ENCODE results near the gene PEAK1.

Gene PEAK1

GRCh38 chr15:77225646-77226045, 194.3 kb downstream of the PEAK1 start:
- TF ChIP-seq POLR2AphosphoS5 (IDR thresholded peaks at IDR 0.05; ENCODE audit: low read depth), result no peak
- H3K27ac ChIP-seq (replicated peaks), result no peak overlapping the region
- no peak for DNase-seq (ENCODE audit: low read depth in 1 of 2, low spot score in 1 of 2)
- H3K27me3 ChIP-seq (ENCODE audit: insufficient read depth, poor library complexity, severe bottlenecking), result no peaks in the 10 kb centered on the region
- H3K4me3 ChIP-seq (replicated peaks; ENCODE audit: insufficient read depth, low read length), result no peak overlapping the region

- no peak overlapping the region for H3K4me3 ChIP-seq (replicated peaks; ENCODE audit: insufficient read depth, low read length)
- no peak overlapping the region for H3K27ac ChIP-seq (replicated peaks)
- DNase-seq (ENCODE audit: low read depth in 1 of 2, low spot score in 1 of 2), result no peak
- H3K27me3 ChIP-seq (ENCODE audit: insufficient read depth, poor library complexity, severe bottlenecking), result no peaks in the 10 kb centered on the region
- no peak for TF ChIP-seq GABPA (IDR thresholded peaks at IDR 0.05; ENCODE audit: low read depth)
- TF ChIP-seq, protein P1, sequence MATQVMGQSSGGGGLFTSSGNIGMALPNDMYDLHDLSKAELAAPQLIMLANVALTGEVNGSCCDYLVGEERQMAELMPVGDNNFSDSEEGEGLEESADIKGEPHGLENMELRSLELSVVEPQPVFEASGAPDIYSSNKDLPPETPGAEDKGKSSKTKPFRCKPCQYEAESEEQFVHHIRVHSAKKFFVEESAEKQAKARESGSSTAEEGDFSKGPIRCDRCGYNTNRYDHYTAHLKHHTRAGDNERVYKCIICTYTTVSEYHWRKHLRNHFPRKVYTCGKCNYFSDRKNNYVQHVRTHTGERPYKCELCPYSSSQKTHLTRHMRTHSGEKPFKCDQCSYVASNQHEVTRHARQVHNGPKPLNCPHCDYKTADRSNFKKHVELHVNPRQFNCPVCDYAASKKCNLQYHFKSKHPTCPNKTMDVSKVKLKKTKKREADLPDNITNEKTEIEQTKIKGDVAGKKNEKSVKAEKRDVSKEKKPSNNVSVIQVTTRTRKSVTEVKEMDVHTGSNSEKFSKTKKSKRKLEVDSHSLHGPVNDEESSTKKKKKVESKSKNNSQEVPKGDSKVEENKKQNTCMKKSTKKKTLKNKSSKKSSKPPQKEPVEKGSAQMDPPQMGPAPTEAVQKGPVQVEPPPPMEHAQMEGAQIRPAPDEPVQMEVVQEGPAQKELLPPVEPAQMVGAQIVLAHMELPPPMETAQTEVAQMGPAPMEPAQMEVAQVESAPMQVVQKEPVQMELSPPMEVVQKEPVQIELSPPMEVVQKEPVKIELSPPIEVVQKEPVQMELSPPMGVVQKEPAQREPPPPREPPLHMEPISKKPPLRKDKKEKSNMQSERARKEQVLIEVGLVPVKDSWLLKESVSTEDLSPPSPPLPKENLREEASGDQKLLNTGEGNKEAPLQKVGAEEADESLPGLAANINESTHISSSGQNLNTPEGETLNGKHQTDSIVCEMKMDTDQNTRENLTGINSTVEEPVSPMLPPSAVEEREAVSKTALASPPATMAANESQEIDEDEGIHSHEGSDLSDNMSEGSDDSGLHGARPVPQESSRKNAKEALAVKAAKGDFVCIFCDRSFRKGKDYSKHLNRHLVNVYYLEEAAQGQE (IDR thresholded peaks at IDR 0.05; ENCODE audit: insufficient replicate concordance, low read depth), result no peak
- TF ChIP-seq POLR2AphosphoS5 (IDR thresholded peaks at IDR 0.05; ENCODE audit: low read depth), result no peak
- TF ChIP-seq SPI1 (IDR thresholded peaks at IDR 0.05; ENCODE audit: borderline replicate concordance, low read depth), result no peak
- TF ChIP-seq, protein P2, sequence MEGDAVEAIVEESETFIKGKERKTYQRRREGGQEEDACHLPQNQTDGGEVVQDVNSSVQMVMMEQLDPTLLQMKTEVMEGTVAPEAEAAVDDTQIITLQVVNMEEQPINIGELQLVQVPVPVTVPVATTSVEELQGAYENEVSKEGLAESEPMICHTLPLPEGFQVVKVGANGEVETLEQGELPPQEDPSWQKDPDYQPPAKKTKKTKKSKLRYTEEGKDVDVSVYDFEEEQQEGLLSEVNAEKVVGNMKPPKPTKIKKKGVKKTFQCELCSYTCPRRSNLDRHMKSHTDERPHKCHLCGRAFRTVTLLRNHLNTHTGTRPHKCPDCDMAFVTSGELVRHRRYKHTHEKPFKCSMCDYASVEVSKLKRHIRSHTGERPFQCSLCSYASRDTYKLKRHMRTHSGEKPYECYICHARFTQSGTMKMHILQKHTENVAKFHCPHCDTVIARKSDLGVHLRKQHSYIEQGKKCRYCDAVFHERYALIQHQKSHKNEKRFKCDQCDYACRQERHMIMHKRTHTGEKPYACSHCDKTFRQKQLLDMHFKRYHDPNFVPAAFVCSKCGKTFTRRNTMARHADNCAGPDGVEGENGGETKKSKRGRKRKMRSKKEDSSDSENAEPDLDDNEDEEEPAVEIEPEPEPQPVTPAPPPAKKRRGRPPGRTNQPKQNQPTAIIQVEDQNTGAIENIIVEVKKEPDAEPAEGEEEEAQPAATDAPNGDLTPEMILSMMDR (IDR thresholded peaks at IDR 0.05; ENCODE audit: insufficient read depth, low read length), result no peak
Measured at GRCh38 chr15:77225088-77225487, 194.8 kb downstream of the PEAK1 start.

GRCh38 chr15:77224352-77224751, 195.6 kb downstream of the PEAK1 start:
- TF ChIP-seq POLR2AphosphoS5 (IDR thresholded peaks at IDR 0.05; ENCODE audit: low read depth), result no peak
- TF ChIP-seq, protein P1 (IDR thresholded peaks at IDR 0.05; ENCODE audit: insufficient replicate concordance, low read depth), result no peak
- TF ChIP-seq GABPA (IDR thresholded peaks at IDR 0.05; ENCODE audit: low read depth), result no peak
- no peak for TF ChIP-seq SPI1 (IDR thresholded peaks at IDR 0.05; ENCODE audit: borderline replicate concordance, low read depth)
- TF ChIP-seq, protein P2 (IDR thresholded peaks at IDR 0.05; ENCODE audit: insufficient read depth, low read length), result no peak
- no peak overlapping the region for H3K4me3 ChIP-seq (replicated peaks; ENCODE audit: insufficient read depth, low read length)
- no peak for DNase-seq (ENCODE audit: low read depth in 1 of 2, low spot score in 1 of 2)
- H3K27me3 ChIP-seq (ENCODE audit: insufficient read depth, poor library complexity, severe bottlenecking), result no peaks in the 10 kb centered on the region
- H3K27ac ChIP-seq (replicated peaks), result no peak overlapping the region

DNA sequence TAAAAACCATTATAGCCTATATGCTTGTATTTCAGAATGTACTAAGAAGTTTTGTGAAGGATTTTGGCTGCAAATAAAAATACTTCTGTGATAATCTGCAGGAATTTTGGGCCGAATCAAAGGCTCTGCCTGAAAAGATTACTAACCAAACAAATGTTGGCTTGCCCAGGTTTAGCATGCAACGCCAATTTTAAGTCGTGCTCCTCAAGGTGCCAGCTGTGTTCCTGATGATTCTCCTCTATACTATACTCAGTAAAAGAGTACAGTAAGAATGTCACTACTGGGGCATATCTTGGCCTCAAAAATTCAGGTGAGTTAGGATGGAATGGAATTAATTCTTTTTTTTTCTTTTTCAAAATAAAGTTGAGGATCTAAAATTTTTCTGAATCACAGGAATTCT, 198.2 kb downstream of the PEAK1 start:
- DNase-seq (ENCODE audit: low read depth in 1 of 2, low spot score in 1 of 2), result no peak
- H3K4me3 ChIP-seq (replicated peaks; ENCODE audit: insufficient read depth, low read length), result no peak overlapping the region
- no peaks in the 10 kb centered on the region for H3K27me3 ChIP-seq (ENCODE audit: insufficient read depth, poor library complexity, severe bottlenecking)
- TF ChIP-seq SPI1 (IDR thresholded peaks at IDR 0.05; ENCODE audit: borderline replicate concordance, low read depth) (no peak), GABPA (IDR thresholded peaks at IDR 0.05; ENCODE audit: low read depth) (no peak)
- no peak overlapping the region for H3K27ac ChIP-seq (replicated peaks)

DNA sequence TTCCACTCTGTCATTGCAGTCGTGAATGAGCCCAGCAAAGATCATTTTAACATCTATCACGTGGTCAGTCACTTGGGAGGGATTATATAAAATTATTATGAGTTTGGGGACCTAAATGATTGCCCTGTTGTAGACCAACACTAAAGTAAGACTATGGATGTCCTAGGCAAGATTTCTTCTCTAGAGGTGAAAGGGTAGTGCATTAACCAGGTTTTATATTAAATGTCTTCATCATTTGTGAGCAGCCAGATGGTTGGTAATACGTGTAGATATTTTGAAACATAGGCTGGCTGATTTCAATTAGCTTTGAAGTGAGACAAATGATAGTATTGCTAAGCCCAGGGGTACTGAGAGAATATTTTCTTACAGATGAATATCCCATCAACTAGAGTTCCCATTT, 198.7 kb downstream of the PEAK1 start:
- no peak for TF ChIP-seq SPI1 (IDR thresholded peaks at IDR 0.05; ENCODE audit: borderline replicate concordance, low read depth)
- TF ChIP-seq GABPA (IDR thresholded peaks at IDR 0.05; ENCODE audit: low read depth), result no peak
- TF ChIP-seq, protein P2 (IDR thresholded peaks at IDR 0.05; ENCODE audit: insufficient read depth, low read length), result no peak
- TF ChIP-seq POLR2AphosphoS5 (IDR thresholded peaks at IDR 0.05; ENCODE audit: low read depth), result no peak
- TF ChIP-seq, protein P1 (IDR thresholded peaks at IDR 0.05; ENCODE audit: insufficient replicate concordance, low read depth), result no peak
- no peak overlapping the region for H3K4me3 ChIP-seq (replicated peaks; ENCODE audit: insufficient read depth, low read length)
- H3K27me3 ChIP-seq (ENCODE audit: insufficient read depth, poor library complexity, severe bottlenecking), result no peaks in the 10 kb centered on the region
- no peak for DNase-seq (ENCODE audit: low read depth in 1 of 2, low spot score in 1 of 2)
- H3K27ac ChIP-seq (replicated peaks), result no peak overlapping the region
